Suppressor macrophage (primary cell): Measurements from ENCODE around the gene SESN1.
A peak's percentile ranks its signal among the peaks of the same experiment; 100 is the strongest.

Source experiments
- DNase-seq, 4 experiments: peaks; one replicate each; pipeline ENCODE4 v3.0.0-alpha.2; 2020 to 2022

SESN1 gene

GRCh38 chr6:109059153-109059552, 35.5 kb downstream of the SESN1 start:
- DNase-seq = peak; percentile 11 to 71 (median 62)

GRCh38 chr6:109058620-109059019, 36.0 kb downstream of the SESN1 start:
- no peak for DNase-seq

- no peak for DNase-seq
Observed at GRCh38 chr6:109056661-109057060, 38.0 kb downstream of the SESN1 start.

- no peak for DNase-seq
Observed at GRCh38 chr6:109055771-109056235, 38.8 kb downstream of the SESN1 start.

- no peak for DNase-seq
Observed at GRCh38 chr6:109053336-109053735, 41.3 kb downstream of the SESN1 start.

- DNase-seq = no peak
Observed at GRCh38 chr6:109052852-109053251, 41.8 kb downstream of the SESN1 start.

DNA sequence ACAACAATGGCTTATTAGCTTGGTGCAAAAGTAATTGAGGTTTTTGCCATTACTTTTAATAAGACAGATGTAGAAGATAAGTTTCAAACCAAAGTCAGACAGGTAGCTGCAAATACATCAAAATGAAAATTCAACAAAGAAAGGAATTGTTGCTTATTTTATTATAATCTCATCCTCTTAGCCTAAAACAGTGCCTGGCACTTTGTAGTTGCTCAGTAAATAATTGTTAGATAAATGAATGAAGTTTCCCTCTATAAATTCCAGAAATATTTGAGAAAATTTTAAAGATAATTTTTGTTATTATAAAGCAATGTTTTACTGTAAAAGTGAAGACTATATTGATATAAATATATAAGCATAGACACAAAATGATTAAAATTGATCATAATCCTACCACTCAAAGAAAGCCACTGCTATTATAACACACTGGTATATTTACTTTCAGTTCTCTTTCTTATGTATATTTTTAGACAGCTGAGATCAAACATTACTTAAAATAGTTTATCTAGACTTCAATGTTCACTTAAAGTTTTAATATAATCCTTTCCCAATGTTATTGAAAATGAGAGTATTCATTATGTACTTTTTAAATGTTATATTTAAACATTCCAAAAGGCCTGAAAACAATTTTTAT, 42.5 kb downstream of the SESN1 start:
- peak in 1 of 4 experiments; percentile 16 for DNase-seq

DNA sequence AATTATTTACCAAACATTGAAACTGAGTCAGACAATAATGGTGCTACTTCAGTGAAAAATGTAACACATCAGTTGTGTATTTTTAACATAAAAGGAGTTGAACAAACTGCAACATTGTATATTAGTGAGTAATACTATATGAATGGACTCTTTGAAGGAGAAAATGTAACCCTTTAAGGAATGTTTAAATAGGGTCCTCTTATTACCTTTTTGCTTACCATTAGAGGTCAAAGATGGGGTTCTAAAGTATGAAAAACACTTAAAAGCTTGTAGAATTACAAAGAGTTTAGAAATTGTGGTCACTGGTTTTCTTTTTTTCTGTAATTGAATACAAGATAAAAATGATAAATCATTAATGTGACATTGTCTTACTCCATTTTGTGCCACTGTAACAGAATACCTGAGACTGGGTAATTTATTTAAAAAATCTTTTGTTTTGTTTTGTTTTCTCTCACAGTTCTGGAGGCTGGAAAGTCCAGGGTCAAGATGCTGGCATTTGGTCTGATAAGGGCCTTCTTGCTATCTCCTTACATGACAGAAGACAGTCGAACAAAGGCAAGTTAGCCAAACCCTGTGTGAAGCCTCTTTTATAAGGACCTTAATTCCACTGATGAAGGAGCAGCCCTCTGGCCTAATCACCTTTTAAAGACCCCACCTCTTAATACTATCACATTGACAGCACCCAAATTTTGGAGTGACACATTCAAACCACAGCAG, 43.2 kb downstream of the SESN1 start:
- no peak for DNase-seq

- DNase-seq = no peak
Observed at GRCh38 chr6:109050447-109051102, 44.1 kb downstream of the SESN1 start.

DNA sequence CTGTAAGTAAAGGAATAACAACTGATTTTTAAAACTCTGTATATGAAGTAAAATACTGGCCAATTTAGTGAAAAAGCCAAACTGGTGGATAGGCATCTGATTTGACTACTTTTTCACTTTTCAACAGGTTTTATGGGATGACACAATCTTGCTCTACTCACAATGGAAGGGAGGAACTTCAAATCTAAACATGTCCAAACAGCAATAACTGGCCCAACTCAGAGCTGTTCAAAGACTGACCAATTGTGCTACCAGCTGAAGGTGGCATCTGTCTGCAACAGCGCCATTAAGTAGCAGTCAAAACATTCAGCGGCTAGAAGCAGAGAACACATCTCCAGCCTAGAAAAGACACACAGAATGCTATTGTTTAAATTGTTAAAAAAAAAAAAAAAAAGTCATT, 44.6 kb downstream of the SESN1 start:
- peak in 2 of 4 experiments; percentile 14 to 16 for DNase-seq

GRCh38 chr6:109048670-109049415, 45.8 kb downstream of the SESN1 start:
- DNase-seq = no peak

DNA sequence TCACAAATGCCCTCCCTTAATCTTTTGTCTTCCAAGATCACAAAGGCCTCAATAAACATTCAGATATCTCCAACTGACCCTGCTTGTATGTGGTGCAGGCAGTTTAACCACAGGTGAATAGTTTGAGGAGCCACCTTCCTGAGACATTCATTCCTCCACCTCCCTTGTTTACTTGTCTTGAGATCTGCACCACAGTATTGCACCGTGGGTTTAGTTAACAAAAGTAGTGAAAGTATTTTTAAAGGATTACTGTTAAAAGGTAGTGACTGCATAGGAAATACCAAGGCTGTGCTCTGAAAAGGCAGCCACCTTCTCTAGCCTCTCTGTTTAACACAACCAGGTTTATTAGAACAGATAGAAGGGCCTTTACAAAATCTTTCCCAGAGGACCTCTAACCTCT, 46.5 kb downstream of the SESN1 start:
- no peak for DNase-seq

DNA sequence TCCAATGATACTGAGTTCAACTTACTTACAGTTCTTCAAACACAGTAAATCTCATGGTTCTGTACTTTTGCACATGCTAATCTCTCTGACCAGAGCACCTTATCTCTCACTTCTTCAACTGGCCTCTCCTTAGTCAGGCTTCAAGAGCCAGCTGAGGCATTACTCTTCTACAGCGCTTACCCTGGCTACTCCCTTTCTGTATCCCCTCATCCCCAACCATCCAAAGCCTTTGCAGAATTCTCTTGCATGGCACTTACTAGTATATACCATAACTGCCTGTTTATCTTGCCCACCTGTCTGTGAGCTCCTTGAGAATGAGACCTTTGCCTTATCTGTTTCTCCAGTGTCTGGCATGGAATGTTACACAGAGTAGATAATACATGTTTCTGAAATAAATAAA, 49.2 kb downstream of the SESN1 start:
- DNase-seq = no peak

DNA sequence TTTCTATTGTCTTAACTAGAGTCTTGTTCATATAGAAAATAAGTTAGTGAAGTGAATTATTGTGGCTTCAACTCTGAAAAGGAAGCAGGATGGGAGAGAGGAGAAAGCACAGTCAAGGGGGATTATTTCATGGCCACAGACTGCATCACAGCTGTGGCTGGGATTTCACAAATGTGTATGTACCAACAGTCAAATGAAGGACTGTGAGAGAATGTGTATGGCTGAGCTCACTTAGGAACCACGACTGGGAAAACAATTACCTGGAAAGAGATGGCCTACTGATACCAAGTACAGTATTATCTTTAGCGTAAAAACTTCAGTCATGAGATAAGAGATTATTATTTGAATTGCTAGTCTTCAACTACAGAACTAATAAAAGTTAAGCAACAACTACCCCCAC, 54.9 kb downstream of the SESN1 start:
- DNase-seq = no peak

GRCh38 chr6:109038837-109039398, 55.7 kb downstream of the SESN1 start:
- no peak for DNase-seq

GRCh38 chr6:109036574-109037294, 57.9 kb downstream of the SESN1 start:
- DNase-seq = no peak

GRCh38 chr6:109034526-109034925, 60.1 kb downstream of the SESN1 start:
- no peak for DNase-seq

DNA sequence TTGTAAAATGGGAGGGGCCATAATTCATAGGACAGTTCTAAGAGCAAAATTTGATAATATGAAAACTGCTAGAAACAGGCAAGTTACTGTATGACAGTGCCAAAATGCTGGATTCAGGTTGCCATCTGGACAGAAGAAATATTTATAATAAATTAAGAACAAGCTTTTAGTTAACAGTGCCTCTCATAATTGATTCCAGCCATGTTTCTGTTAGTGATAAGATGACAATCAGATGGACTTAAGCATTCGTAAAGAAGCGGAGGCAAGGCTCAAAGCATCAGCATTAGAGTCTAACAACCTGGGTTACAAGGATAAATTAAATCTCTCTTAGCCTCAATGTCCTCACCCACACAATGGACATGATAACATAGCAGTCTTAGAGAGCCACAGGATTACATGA, 61.0 kb downstream of the SESN1 start:
- no peak for DNase-seq

DNA sequence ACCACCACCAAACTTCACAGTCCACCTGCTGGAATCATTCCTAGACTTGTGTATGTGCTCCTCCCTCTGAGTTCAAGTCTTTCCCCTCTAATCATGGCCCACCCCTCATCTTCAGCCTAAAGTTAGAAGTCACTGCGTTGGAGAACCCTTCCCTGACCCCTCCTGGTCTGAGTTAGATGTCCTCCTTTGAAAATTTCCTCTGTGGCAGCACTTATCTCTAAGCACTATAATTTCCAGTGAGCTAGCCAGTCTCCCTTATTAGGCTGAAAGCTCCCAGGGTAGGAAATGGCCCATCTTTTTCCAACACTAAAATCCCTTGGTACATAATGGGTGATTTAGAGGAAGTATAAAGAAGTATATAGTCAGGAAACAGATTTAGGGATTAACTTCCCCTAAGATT, 63.2 kb downstream of the SESN1 start:
- no peak for DNase-seq

DNA sequence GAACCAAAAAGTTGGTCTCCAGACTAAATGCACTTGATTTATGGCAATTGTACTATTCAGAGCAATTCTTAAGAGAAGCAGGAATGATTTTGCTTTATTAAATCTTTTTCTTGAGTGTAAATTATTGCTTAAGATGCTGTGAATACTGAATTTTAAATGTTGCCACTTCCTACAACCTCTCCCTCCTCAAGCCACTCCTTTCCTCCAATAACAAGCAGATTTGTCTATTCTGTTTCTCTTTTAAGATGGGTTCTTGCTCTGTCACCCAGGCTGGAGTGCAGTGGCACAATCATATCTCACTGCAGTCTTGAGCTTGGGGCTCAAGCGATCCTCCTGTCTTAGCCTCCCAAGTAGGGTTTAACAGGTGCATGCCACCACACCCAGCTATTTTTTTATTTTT, 65.3 kb downstream of the SESN1 start:
- no peak for DNase-seq

DNA sequence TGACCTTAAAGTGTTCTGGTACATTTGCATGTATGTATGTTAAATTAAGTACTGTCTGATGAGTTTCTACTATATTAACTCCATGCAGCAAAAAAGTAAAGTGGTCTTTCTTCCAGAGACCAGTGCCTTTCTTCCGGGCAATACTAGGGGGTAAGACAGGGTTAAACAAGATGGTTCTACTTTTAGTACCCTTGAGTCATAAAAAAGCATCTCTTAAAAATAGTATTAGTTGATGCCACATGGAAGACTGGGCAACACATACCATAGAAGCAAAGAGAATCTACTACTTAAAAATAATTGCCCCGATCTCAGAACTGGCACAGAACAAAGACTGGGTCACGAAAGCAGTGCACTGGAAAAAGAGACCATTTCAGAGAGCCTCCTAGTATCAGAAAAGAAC, 66.2 kb downstream of the SESN1 start:
- no peak for DNase-seq

GRCh38 chr6:109027964-109028363, 66.7 kb downstream of the SESN1 start:
- no peak for DNase-seq
